HepG2 (cell line): ENCODE results near the gene RPS15A. TPM values are rescaled to one million over a fixed set of nuclear protein-coding genes. Genes with fewer than 3 reads are reported as not detected.
A peak's percentile ranks its signal among the peaks of the same experiment; 100 is the strongest.

Experiments used
- BCL3 ChIP-seq: sonication (generic); formaldehyde crosslinking; IDR thresholded peaks from 2 replicates; pipeline ENCODE4 v1.5.1; 2020; ENCODE audit warnings: mild to moderate bottlenecking, missing genetic modification reagents, moderate library complexity
- BORCS8-MEF2B ChIP-seq: sonication (generic); formaldehyde crosslinking; IDR thresholded peaks from 2 replicates; pipeline ENCODE4 v1.8.0; 2022; ENCODE audit warnings: mild to moderate bottlenecking, missing genetic modification reagents
- ELK4 ChIP-seq: sonication (generic); formaldehyde crosslinking; IDR thresholded peaks from 2 replicates; pipeline ENCODE4 v1.9.0; 2021; ENCODE audit warnings: missing genetic modification reagents, borderline replicate concordance
- HNRNPLL ChIP-seq: fragments of 200-400 bp; formaldehyde crosslinking; IDR thresholded peaks from 2 replicates; pipeline ENCODE4 v1.6.1; 2017; ENCODE audit warnings: mild to moderate bottlenecking, low read depth, low read length; ENCODE audit not compliant: poor library complexity, severe bottlenecking
- MTA1 ChIP-seq: sonication (generic); formaldehyde crosslinking; IDR thresholded peaks from 2 replicates; pipeline ENCODE4 v1.4.0; 2020; ENCODE audit warnings: missing genetic modification reagents, mild to moderate bottlenecking, borderline replicate concordance
- NFATC3 ChIP-seq: sonication (generic); formaldehyde crosslinking; IDR thresholded peaks from 2 replicates; pipeline ENCODE4 v1.5.1; 2020; ENCODE audit warnings: mild to moderate bottlenecking, missing genetic modification reagents
- PAX8 ChIP-seq: sonication (generic); formaldehyde crosslinking; IDR thresholded peaks from 2 replicates; pipeline ENCODE4 v1.8.0; 2022; ENCODE audit warnings: mild to moderate bottlenecking, missing genetic modification reagents, borderline replicate concordance
- PTBP1 ChIP-seq: fragments of 200-400 bp; formaldehyde crosslinking; IDR thresholded peaks from 2 replicates; pipeline ENCODE4 v1.6.1; 2018; ENCODE audit warnings: low read length, low read depth; ENCODE audit not compliant: poor library complexity, severe bottlenecking
- SMYD3 ChIP-seq: sonication (generic); formaldehyde crosslinking; IDR thresholded peaks from 2 replicates; pipeline ENCODE4 v1.8.1; 2023; ENCODE audit warnings: mild to moderate bottlenecking, missing genetic modification reagents
- SNAPC2 ChIP-seq: sonication (generic); formaldehyde crosslinking; IDR thresholded peaks from 2 replicates; pipeline ENCODE4 v1.8.1; 2022; ENCODE audit warnings: mild to moderate bottlenecking, missing genetic modification reagents
- SNAPC5 ChIP-seq: sonication (generic); formaldehyde crosslinking; IDR thresholded peaks from 2 replicates; pipeline ENCODE4 v1.8.1; 2023; ENCODE audit warnings: mild to moderate bottlenecking, missing genetic modification reagents, borderline replicate concordance
- ZNF292 ChIP-seq: sonication (generic); formaldehyde crosslinking; IDR thresholded peaks from 2 replicates; pipeline ENCODE4 v1.8.1; 2022; ENCODE audit warnings: mild to moderate bottlenecking, low read depth, missing genetic modification reagents, borderline replicate concordance
- ZNF33B ChIP-seq: sonication (generic); formaldehyde crosslinking; IDR thresholded peaks from 2 replicates; pipeline ENCODE4 v1.5.1; 2020; ENCODE audit warnings: mild to moderate bottlenecking, missing genetic modification reagents
- ZNF552 ChIP-seq: sonication (generic); formaldehyde crosslinking; IDR thresholded peaks from 2 replicates; pipeline ENCODE4 v1.9.0; 2022; ENCODE audit warnings: missing genetic modification reagents, mild to moderate bottlenecking, borderline replicate concordance
- ZNF564 ChIP-seq: sonication (generic); formaldehyde crosslinking; IDR thresholded peaks from 2 replicates; pipeline ENCODE4 v1.8.1; 2023; ENCODE audit warnings: mild to moderate bottlenecking, missing genetic modification reagents
- ZNF576 ChIP-seq: sonication (generic); formaldehyde crosslinking; IDR thresholded peaks from 2 replicates; pipeline ENCODE4 v1.4.0; 2020; ENCODE audit warnings: mild to moderate bottlenecking, missing genetic modification reagents
- ZNF646 ChIP-seq: sonication (generic); formaldehyde crosslinking; IDR thresholded peaks from 2 replicates; pipeline ENCODE4 v1.9.0; 2021; ENCODE audit warnings: mild to moderate bottlenecking, missing genetic modification reagents
- ZNF839 ChIP-seq: sonication (generic); formaldehyde crosslinking; IDR thresholded peaks from 2 replicates; pipeline ENCODE4 v1.4.0; 2020; ENCODE audit warnings: missing genetic modification reagents, mild to moderate bottlenecking, borderline replicate concordance
- polyA plus RNA-seq, 8 experiments: library from polyadenylated mRNA; depleted of rRNA in 3 of 8; stranded (reverse) in 7 of 8; unstranded in 1 of 8; fragments of >200 nt; fragmentation: Illumina TruSeq in 4 of 8; extraction: Trizol in 4 of 8; gene quantifications; 2 replicates each; pipeline versions ENCODE4 v1.2.1 to v1.2.3, GENCODE V29; 2011 to 2016; ENCODE audit warnings: low read depth in 4 of 8, missing spikeins in 1 of 8, mixed read lengths in 1 of 8; ENCODE audit not compliant: insufficient read depth in 1 of 8
- total RNA-seq, 5 experiments: library from RNA; depleted of rRNA; stranded (reverse); fragments of >200 nt; fragmentation: Illumina TruSeq; extraction: Trizol; gene quantifications; 2 replicates each; pipeline ENCODE4 v1.2.3, GENCODE V29; 2016; ENCODE audit warnings: low read depth in 1 of 5

The RPS15A gene
- total and polyA plus RNA-seq, 2 of the 13 experiments (the other 11 are each of a cell fraction or from before 2014, with no cell fraction given) = 5,489 to 9,457 TPM

- peak; percentile 91 for TF ChIP-seq SNAPC2
- TF ChIP-seq HNRNPLL = peak; percentile 69
- peak; percentile 98 for TF ChIP-seq BCL3
- TF ChIP-seq NFATC3 (CRISPR knock-in tag) = peak; percentile 95; the same call in 1 of the 2 replicates
- TF ChIP-seq ELK4 (CRISPR knock-in tag) = 0 out of 2 replicates have a peak, but pooled peaks have one; percentile 48
- TF ChIP-seq ZNF552 (CRISPR knock-in tag) = peak; percentile 59
- peak; percentile 90; the same call in 1 of the 2 replicates for TF ChIP-seq ZNF33B (CRISPR knock-in tag)
- peak; percentile 94 for TF ChIP-seq SMYD3 (CRISPR knock-in tag)
- TF ChIP-seq PTBP1 = peak; percentile 50
- TF ChIP-seq BORCS8-MEF2B (CRISPR knock-in tag) = peak; percentile 99
- TF ChIP-seq ZNF646 (CRISPR knock-in tag) = peak; percentile 74; the same call in 1 of the 2 replicates
- TF ChIP-seq SNAPC5 (CRISPR knock-in tag) = peak; percentile 96; the same call in 1 of the 2 replicates
- 0 out of 2 replicates have a peak, but pooled peaks have one; percentile 60 for TF ChIP-seq MTA1 (CRISPR knock-in tag)
- peak; percentile 93; the same call in 1 of the 2 replicates for TF ChIP-seq ZNF292 (CRISPR knock-in tag)
- TF ChIP-seq ZNF839 (CRISPR knock-in tag) = peak; percentile 99
- TF ChIP-seq ZNF564 = peak; percentile 96
- TF ChIP-seq ZNF576 = peak; percentile 97
- TF ChIP-seq PAX8 (CRISPR knock-in tag) = 0 out of 2 replicates have a peak, but pooled peaks have one; percentile 66
These were observed at the start of gene RPS15A (continued) for GRCh38 chr16:18789850-18790706.
